HEK293 (cell line): ENCODE measurements around the gene CALR3.

Source experiments
- CTCF ChIA-PET: fragments of 350-600 bp; formaldehyde crosslinking; extraction: SDS; loops from one replicate; lab custom pipeline; 2021; ENCODE audit warnings: antibody characterized with exemption; lab: Yijun Ruan, JAX
- POLR2A ChIA-PET: fragments of 300-600 bp; formaldehyde crosslinking; extraction: SDS; loops from one replicate; lab custom pipeline; 2020; ENCODE audit warnings: antibody characterized with exemption, inconsistent platforms; lab: Yijun Ruan, JAX
- H3K27ac ChIP-seq: fragments of 200-500 bp; sonication (Bioruptor generic); 2 replicates; pipeline ENCODE4 v1.5.1; 2014; ENCODE audit warnings: low read depth, low read length, control low read depth, inconsistent platforms; ENCODE audit errors: extremely low read depth
- H3K36me3 ChIP-seq, 2 experiments: fragments of 200-500 bp in 1 of 2; sonication (Bioruptor generic) in 1 of 2; 1 replicate in 1 of 2; 2 replicates in 1 of 2; pipeline ENCODE4 v1.5.1; 2014 to 2017; ENCODE audit warnings: inconsistent platforms in 2 of 2, low read length in 2 of 2; ENCODE audit not compliant: control insufficient read depth in 2 of 2, insufficient read depth in 1 of 2
- H3K4me1 ChIP-seq: fragments of 200-500 bp; sonication (Bioruptor generic); 2 replicates; pipeline ENCODE4 v1.5.1; 2014; ENCODE audit warnings: mild to moderate bottlenecking, low read length, inconsistent platforms; ENCODE audit not compliant: control insufficient read depth, insufficient read depth
- H3K4me3 ChIP-seq: 2 replicates; pipeline ENCODE4 v1.5.1; 2011; ENCODE audit warnings: low read depth, mild to moderate bottlenecking, control low read depth, low read length, moderate library complexity
- H3K9me3 ChIP-seq: fragments of 200-500 bp; sonication (Bioruptor generic); 2 replicates; pipeline ENCODE4 v1.5.1; 2014; ENCODE audit warnings: low read depth, low read length, inconsistent platforms; ENCODE audit not compliant: control insufficient read depth, insufficient read depth
- BCL11B ChIP-seq: fragments of 450-650 bp; formaldehyde crosslinking; IDR thresholded peaks from 2 replicates; pipeline ENCODE4 v1.5.1; 2016; ENCODE audit warnings: low read depth, missing biosample characterization, missing genetic modification characterization
- EGR2 ChIP-seq: fragments of 450-650 bp; formaldehyde crosslinking; IDR thresholded peaks from 2 replicates; pipeline ENCODE4 v1.5.1; 2016; ENCODE audit warnings: low read depth, missing biosample characterization, missing genetic modification characterization
- FEZF1 ChIP-seq: fragments of 450-650 bp; formaldehyde crosslinking; IDR thresholded peaks from 2 replicates; pipeline ENCODE4 v1.5.1; 2016; ENCODE audit warnings: missing biosample characterization, missing genetic modification characterization
- REST ChIP-seq: fragments of 450-650 bp; formaldehyde crosslinking; IDR thresholded peaks from 2 replicates; pipeline ENCODE4 v1.5.1; 2016; ENCODE audit warnings: missing biosample characterization, missing genetic modification characterization
- SP2 ChIP-seq: fragments of 450-650 bp; formaldehyde crosslinking; IDR thresholded peaks from 2 replicates; pipeline ENCODE4 v1.5.1; 2016; ENCODE audit warnings: missing biosample characterization, missing genetic modification characterization
- ZBTB26 ChIP-seq: fragments of 450-650 bp; formaldehyde crosslinking; optimal IDR thresholded peaks from 2 replicates; pipeline ENCODE3; 2016; ENCODE audit warnings: missing biosample characterization, mild to moderate bottlenecking, missing genetic modification characterization
- ZFHX2 ChIP-seq: fragments of 450-650 bp; formaldehyde crosslinking; conservative IDR thresholded peaks from 2 replicates; pipeline ENCODE4 v1.5.1; 2016; ENCODE audit warnings: missing biosample characterization, missing genetic modification characterization
- ZFP37 ChIP-seq: fragments of 450-650 bp; formaldehyde crosslinking; IDR thresholded peaks from 2 replicates; pipeline ENCODE4 v1.5.1; 2016; ENCODE audit warnings: missing biosample characterization, missing genetic modification characterization
- ZNF132 ChIP-seq: fragments of 450-650 bp; formaldehyde crosslinking; IDR thresholded peaks from 2 replicates; pipeline ENCODE4 v1.5.1; 2017; ENCODE audit warnings: missing biosample characterization, missing genetic modification characterization, borderline replicate concordance
- ZNF138 ChIP-seq: fragments of 450-650 bp; formaldehyde crosslinking; IDR thresholded peaks from 2 replicates; pipeline ENCODE4 v1.5.1; 2016; ENCODE audit warnings: missing biosample characterization, missing genetic modification characterization, borderline replicate concordance
- ZNF274 ChIP-seq, 2 experiments: fragments of 200-500 bp in 1 of 2; fragments of 450-650 bp in 1 of 2; sonication (Bioruptor generic) in 1 of 2; formaldehyde crosslinking in 1 of 2; IDR thresholded peaks; 2 replicates each; pipeline versions ENCODE4 v1.5.1 to v1.6.1; 2014 to 2016; ENCODE audit warnings: borderline replicate concordance in 1 of 2, inconsistent platforms in 1 of 2, low read length in 1 of 2, missing biosample characterization in 1 of 2, missing genetic modification characterization in 1 of 2
- ZNF292 ChIP-seq: fragments of 450-650 bp; formaldehyde crosslinking; IDR thresholded peaks from 2 replicates; pipeline ENCODE4 v1.5.1; 2016; ENCODE audit warnings: low read depth, missing biosample characterization, missing genetic modification characterization, borderline replicate concordance
- ZNF623 ChIP-seq: fragments of 450-650 bp; formaldehyde crosslinking; IDR thresholded peaks from 2 replicates; pipeline ENCODE4 v1.5.1; 2016; ENCODE audit warnings: missing biosample characterization, missing genetic modification characterization
- ZNF791 ChIP-seq: fragments of 450-650 bp; formaldehyde crosslinking; IDR thresholded peaks from 2 replicates; pipeline ENCODE4 v1.5.1; 2016; ENCODE audit warnings: missing biosample characterization, missing genetic modification characterization
- ZSCAN4 ChIP-seq: fragments of 450-650 bp; formaldehyde crosslinking; IDR thresholded peaks from 2 replicates; pipeline ENCODE4 v1.5.1; 2017; ENCODE audit warnings: missing biosample characterization, missing genetic modification characterization

Gene CALR3

GRCh38 chr19:16530540-16531379 lies 34.8 kb upstream of the CALR3 start:
- Histone ChIP-seq H3K36me3 (peaks cover 40 to 100% of the 10 kb centered on the region in 2 experiments; a peak in 2 of 3 replicates), H3K4me3 (no peak overlapping the region), H3K4me1 (no peaks in the 10 kb centered on the region), H3K9me3 (no peaks in the 10 kb centered on the region), H3K27ac (no peak overlapping the region)
- CTCF ChIA-PET, result no interaction called here
- POLR2A ChIA-PET, result no interaction called here
- TF ChIP-seq ZSCAN4 (tag by site-specific recombination) (no peak), ZNF623 (tag by site-specific recombination) (no peak), ZFP37 (tag by site-specific recombination) (no peak), FEZF1 (tag by site-specific recombination) (no peak), ZNF132 (tag by site-specific recombination) (no peak), ZNF292 (tag by site-specific recombination) (no peak), BCL11B (tag by site-specific recombination) (no peak), SP2 (tag by site-specific recombination) (no peak), ZNF138 (tag by site-specific recombination) (no peak), REST (no peak)

- ChIA-PET POLR2A (no interaction called here), CTCF (no interaction called here)
- TF ChIP-seq REST (no peak), ZNF274 (IDR thresholded peaks at IDR 0.05; ENCODE audit: low read length) (no peak), ZNF274 (tag by site-specific recombination; IDR thresholded peaks at IDR 0.05; ENCODE audit: borderline replicate concordance) (no peak), ZFHX2 (tag by site-specific recombination) (peak; percentile 40), ZBTB26 (tag by site-specific recombination) (peak; percentile 11), EGR2 (tag by site-specific recombination) (peak; percentile 38; the same call in 1 of the 2 replicates), ZNF791 (tag by site-specific recombination) (no peak)
- Histone ChIP-seq H3K4me3 (no peak overlapping the region), H3K27ac (no peak overlapping the region), H3K36me3 (peaks cover 39 to 100% of the 10 kb centered on the region in 2 experiments; a peak in 2 of 3 replicates), H3K4me1 (no peaks in the 10 kb centered on the region), H3K9me3 (no peaks in the 10 kb centered on the region)
These were observed 33.6 kb upstream of the CALR3 start for GRCh38 chr19:16529466-16530144.
